Fibroblast of pulmonary artery (primary cell): ENCODE results near the gene OSBPL7.

Experiments
- DNase-seq: peaks from one replicate; pipeline ENCODE4 v3.0.0-alpha.2; 2010; ENCODE audit warnings: low read depth
- H3K4me3 ChIP-seq: replicated peaks from 2 replicates; pipeline ENCODE4 v1.5.1; 2011; ENCODE audit warnings: low read depth, mild to moderate bottlenecking, control low read depth, low read length, moderate library complexity
- CTCF ChIP-seq: IDR thresholded peaks from 2 replicates; pipeline ENCODE4 v1.5.1; 2011; ENCODE audit warnings: mild to moderate bottlenecking, control low read depth, low read length, inconsistent platforms; ENCODE audit errors: missing control alignments

Gene OSBPL7

GRCh38 chr17:47853616-47854015, 32.0 kb upstream of the OSBPL7 start:
- no peak for DNase-seq
- no peak overlapping the region for H3K4me3 ChIP-seq
- no peak for TF ChIP-seq CTCF

- TF ChIP-seq CTCF: no peak
- no peak for DNase-seq
- H3K4me3 ChIP-seq: no peak overlapping the region
Observed at GRCh38 chr17:47852113-47852949, 30.7 kb upstream of the OSBPL7 start.

DNA sequence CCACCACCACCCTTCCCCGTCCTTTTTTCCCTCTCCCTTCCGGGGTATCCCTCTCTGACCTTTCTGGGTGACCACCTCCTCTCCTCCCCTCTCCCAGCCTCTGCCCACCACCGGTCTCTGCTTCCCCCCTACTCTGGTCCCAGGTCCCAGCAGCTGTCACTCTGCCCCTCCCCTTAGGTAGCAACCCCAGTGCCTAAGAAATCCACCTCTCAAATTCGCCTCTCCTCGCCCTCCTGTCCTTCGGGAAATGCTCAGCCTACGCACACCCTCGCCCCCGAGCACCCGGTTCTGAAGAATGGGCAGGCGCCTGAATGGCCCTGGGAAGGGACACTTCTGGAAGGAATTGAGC, 30.1 kb upstream of the OSBPL7 start:
- DNase-seq: no peak
- no peak overlapping the region for H3K4me3 ChIP-seq
- TF ChIP-seq CTCF: no peak

DNA sequence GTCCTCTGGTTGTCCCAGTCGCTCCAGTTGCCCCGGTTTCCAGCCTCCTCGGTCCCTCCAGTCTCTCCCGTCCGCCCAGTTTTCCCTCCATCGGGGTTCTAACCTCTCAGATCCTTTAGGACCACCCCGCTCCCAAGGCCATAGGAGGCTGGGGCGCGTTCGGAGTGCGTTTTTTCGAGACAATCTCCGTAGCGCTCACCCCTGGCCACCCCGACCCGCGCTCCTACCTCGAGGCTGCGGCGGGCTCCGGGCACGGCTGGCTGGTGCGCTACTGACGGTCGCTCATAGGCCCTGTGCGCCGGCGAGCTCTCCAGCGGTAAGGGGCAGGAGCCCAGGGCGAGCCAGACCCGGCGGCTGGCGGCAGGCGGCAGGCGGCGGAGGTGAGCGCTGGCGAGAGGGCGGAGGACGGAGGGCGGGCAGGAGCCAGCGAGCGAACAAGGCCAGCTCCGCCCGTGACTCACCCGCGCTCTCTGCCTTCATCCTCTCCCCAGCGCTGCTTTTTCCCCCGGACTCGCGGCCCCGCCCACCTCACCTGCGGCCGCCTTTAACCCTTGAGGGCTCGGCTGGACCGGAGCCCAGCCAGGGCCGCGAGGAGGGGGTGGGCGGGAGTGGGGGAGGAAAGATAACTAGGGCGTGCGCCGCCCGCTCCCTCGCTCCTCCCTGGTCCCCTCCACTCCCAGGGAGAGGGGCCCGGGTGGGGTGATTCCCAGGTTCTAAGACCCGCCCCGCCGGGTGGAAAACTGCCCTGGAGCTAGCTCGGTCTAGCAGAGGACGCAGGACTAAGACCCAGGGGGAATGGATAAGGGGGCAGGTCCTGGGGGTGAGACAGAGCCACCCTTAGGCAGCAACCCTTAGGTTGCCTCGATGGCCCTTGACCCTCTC, 29.3 kb upstream of the OSBPL7 start, which contains the start of gene SP6:
Gene SP6 (minus strand): TSS at position 472 of the 882 bp plus-strand sequence. CDS start 2,734 bp downstream, outside the sequence.
- peak; percentile 47 for DNase-seq
- H3K4me3 ChIP-seq: peak within 1 kb of the TSS; percentile 10

DNA sequence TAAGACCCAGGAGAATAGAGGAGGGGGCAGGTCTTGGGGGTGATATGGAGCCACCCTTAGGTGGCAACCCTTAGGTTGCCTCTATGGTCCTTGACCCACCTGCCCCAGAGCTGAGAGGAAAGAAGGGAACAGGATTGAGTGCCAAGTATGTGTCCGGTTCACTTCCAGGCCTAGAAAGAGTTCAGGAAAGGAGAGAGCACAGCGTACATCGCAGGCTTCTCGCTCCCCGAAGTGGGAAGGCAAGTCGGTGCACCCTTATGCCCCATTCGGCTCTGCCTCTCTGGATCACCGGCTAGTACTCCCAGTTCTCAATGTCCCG, 28.7 kb upstream of the OSBPL7 start:
- DNase-seq: no peak
- H3K4me3 ChIP-seq: no peak overlapping the region
- no peak for TF ChIP-seq CTCF

More for the DNA sequence above, 29.3 kb upstream of the OSBPL7 start, which contains the start of gene SP6:
- TF ChIP-seq CTCF: no peak

GRCh38 chr17:47848198-47848513, 26.6 kb upstream of the OSBPL7 start:
- no peak overlapping the region for H3K4me3 ChIP-seq
- no peak for TF ChIP-seq CTCF

More at GRCh38 chr17:47848198-47848513, 26.6 kb upstream of the OSBPL7 start:
- no peak for DNase-seq
